T-helper 1 cell (primary cell): ENCODE measurements around the gene OPN5.

Source experiments
- DNase-seq, 5 donors: peaks; one replicate each; pipeline ENCODE4 v3.0.0-alpha.2; 2012 to 2020

OPN5 gene

DNA sequence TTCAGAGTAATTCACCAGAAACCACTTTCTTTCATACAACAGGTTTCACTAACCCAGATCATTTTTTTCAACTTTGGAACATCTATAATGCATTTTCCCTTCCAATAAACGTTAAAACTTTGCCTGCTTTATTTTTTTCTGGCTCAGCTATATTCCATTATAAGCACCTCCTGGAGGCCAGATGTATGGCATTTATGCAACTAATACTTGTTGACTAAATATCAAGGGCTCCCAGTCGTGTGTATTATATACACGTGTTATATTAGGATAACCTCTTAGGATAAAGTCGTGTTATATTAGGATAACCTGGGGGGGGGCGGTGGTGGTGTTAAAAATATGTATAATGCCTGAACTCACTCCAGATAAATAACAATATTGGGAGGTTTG is 6.7 kb downstream of the OPN5 start:
- no peak for DNase-seq

DNA sequence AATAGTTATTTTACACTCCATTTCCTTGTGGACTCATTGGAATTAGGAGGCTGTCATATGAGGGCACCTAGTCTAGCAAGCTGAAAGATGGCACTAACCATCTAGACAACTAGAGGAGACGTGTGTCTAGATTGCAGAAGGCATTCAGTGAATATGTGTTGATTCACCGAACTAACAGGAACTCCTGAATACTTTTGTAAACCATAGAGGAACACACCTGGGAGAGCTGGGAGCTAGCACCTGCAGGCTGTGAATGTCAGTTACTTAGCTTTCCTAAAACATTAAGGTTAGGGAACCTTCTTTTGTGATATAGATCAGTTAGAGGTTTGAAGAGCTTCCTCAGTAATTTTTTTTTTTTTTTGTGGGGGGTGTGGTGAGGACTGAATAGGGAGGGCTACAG is 7.7 kb downstream of the OPN5 start:
- no peak for DNase-seq

DNA sequence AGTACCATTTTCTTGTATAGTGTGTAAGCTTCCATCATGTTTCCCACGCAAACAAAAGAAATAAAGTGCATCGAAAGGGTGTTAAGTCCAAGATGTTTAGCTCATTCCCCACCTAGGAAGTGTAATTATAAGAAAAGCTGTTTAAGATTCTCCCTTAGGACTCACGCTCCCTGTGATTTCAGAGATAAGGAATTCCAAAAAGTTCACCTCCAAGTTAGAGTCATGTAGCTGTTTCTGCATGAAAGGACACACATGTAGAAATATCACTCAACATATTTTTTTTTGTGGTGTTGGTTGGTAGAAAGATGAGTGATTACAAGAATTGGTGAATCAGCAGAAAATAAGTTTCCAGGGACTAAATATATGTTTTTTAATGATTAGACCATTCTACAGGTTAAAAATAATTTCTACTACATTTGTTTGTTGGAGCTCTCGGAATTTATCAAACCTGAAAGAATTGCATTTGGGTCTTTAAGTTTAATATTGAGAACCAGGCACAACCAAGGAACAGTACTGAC is 10.4 kb downstream of the OPN5 start:
- no peak for DNase-seq

DNA sequence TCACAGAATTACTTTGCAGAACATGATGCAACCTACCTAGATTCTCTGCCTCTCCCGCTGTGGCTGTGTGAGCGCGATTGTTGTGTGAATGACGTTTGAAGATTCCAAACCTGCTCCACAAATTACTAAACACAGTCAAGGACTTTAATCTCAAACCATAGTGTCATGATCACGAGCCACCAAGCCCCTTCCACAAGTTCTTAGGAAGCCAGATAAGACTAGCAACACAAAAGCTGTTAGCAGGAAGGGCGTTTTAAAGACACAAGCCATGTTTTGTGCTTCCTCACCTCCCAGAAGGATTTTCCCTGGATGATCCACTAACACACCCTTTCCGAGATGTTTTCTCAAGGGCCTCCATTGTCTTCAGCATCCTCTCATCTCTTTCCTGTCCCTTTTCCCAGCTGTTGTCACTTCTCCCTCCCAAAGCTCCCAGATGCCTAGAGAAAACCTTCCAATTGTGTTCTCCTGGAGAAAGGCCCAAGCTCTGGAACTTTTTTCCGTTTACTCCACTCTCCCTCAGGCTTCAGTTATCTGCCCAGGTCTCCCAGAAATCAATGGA is 12.8 kb downstream of the OPN5 start:
- no peak for DNase-seq

DNA sequence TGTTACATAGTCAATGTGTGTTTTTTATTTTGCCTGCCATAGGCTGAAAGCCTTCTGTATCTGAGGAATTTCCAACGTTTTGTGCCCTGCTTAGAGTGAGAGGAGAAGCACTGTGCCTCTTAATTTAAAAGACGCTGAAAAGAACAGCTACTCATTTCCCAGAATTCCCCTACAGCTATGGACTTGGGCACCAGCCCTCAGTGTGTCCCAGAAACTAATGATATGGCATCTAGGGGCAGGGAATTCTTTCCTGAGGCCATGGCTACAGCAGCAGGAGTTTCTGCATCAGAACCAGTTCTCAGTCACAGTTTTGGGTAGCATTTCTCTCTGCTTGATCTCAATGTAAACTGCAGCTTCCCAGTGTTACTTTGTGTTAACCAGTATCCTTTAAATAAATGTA is 20.2 kb downstream of the OPN5 start:
- no peak for DNase-seq

DNA sequence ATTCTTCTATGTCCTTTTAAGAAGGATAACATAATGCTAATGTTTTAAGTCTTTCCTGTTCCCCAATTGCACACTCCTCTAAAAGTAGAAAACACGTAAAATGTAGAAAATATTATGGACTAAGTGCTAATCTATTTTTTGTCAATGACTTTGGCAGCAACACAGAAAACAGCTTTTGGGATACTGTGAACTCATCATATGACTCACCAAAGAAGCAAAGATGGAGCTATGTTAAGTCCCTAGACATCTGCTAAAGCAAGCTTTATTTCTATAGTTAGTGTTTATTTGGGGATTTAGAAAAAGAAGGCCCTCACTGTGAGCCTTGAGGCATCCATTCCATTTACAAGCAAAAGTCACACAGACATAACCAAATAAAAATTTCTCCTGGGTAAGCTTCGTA is 23.0 kb downstream of the OPN5 start:
- no peak for DNase-seq

DNA sequence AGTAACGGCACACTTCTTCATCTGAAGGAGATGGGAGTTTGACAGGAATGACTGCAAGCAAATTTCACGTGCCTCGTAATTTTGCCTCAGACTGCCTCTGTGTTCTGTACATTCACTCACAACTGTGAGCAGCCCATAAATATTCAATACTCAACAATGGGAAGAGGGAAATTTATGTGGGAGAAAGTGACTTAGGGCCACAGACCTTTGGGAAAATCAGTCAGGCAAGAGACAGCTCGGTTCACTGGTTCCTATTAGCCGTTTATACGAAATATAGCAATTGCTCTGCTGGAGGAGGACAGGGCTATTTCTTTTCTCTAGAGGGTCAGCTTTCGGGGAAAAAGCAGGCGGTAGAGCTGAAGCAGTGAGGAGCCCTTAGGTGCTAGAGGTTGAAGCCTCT is 28.0 kb downstream of the OPN5 start:
- no peak for DNase-seq

DNA sequence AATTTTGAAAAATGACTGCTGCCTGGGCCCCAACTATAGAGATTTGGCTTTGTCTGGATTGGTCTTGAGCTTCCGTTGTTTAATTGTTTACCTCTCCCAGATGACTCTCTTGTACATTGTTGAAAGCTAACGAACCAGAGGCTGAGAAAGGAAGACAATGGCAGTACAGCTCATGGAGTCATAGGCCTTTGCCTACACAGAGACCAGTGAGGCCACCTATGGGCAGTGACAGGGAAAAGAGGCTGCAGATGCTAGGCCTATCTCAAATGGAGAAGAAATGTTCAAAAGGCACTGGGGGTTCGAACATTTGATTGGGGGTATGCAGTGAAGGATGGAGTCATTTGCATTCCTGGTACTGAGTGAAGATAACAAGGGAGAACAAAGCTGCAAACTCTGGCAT is 29.1 kb downstream of the OPN5 start:
- no peak for DNase-seq

DNA sequence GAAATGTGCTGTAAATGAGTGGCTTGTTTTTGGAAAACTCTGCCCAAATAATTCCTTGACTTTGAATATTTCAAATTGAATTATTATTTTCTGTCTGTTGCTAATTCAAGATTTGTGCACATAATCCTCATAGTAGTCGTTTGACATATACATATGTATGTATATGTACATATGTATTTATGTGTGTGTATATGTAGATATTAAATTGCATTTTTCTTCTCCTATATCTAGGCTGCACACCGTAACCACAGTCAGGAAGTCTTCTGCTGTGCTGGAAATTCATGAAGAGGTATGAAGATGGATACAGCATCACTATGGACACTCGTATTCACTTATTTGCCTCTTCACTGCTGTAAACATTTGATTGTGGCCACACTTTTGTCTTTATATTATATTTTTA is 29.6 kb downstream of the OPN5 start:
- DNase-seq = no peak

DNA sequence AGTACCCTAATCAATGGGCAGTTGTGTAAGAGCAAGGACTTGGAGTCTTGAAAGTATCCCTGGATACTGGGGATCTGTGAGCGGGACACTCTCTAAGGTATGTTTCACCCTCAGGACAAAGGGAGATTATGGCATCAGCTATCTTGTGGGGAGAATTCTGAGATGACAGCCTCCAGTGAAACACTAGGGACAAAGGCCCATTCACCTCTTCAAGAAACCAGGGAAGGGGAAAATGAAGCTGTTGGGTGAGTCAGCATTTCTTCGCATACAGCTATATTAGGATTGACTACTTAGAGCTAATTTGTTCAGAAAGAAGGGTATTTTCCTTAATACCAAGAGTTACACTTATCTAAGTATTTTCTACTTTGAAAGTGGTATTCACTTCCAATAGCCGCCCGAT is 35.9 kb downstream of the OPN5 start:
- DNase-seq = no peak

DNA sequence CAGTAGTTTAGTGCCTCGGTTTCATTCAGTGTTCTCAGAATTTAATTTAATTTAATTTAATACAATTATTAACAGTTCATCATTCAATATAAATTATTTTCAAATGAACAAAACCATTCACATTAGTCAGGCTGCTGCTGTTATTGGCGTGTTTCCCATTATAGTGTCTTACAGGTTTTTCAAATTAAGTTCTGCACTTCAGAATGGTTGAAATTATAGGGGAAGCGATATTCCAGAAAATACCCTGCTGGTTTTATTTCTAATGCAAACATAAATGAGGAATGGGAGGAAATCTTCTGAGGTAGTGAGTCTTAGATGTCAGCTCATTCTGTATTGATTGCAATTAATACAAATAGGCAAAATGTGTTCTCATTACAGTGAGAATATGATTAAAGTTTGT is 37.6 kb downstream of the OPN5 start:
- DNase-seq = no peak

DNA sequence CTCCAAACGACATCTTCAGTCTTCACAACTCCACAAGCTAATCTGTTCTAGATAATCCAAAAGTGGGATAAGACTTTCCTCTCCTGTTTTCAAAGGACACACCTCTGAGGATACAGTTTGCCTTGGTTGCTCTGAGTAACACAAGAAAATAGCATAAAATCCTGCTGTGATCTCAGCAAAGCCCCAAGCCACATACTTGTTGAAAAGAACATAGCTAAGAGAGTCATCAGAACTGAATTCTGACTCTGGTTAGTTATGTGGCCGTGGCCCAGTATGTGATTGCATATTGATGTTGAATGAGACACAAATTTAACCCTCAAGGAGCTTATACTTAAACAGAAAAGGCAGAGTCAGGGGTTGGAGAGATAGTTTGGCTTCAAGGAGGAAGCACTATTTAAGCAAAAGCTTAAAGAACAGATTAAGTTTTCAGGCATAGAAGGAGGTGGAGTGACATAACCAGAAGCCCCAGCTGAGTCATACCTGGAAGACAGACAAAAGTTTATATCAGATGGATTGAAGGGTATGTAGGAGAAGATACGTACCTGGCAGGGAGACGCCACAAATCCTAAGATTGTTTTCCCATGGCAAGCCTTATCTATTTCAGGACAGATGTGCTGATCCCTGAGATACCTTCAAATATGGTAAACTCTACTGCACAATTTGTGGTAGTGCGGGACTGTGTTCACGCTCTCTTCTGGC is 41.2 kb downstream of the OPN5 start:
- no peak for DNase-seq

DNA sequence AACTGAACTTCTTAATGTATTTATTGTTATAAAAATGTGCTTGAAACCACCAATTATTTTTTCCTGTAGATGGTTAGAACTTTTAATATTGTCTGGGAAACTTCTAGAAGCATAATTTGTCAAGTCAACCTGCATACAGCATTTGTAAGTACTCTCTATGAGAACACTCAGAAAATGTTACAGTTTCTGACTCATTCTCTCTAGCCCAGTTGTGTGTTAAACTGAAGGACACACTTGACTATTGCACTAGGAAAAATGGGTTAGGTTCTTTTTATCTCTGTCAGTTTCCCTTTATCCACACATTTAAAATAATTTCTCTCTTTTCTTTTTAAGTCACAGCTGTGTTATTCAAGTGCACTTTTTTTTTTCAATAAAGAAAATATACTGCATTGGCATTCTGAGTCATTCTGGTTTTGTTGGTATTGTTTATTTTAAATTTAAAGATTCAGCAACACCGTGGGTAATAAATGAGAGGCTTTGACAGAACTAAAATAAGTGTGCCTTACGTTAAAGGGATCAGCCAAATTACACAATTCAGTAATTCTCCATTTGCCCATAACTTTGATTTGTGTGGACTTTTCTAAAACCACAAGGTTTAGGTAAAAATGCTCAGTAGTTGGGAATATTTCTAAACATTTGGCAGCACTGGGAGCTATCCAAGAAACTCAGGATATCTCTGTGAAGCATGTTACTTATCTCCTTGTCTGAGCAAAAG is 50.7 kb downstream of the OPN5 start:
- no peak for DNase-seq

DNA sequence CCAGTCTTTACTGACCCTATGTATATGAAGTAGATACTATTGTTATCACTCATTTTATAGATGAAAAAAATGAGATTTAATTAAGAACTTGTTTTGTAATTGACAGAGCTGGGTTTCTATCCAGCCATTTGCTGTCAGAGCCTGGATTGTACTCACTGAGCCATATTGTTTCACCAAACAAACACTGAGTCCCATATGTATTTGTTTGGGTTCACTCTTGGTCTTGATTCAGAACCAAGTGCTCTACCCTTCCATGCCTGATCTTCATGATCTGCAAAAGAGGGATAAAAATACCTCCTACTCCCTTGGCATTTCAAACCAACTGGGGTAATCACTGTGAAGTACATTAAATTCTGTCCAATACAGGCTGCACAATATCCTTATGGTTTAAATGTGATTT is 52.4 kb downstream of the OPN5 start:
- DNase-seq = no peak

DNA sequence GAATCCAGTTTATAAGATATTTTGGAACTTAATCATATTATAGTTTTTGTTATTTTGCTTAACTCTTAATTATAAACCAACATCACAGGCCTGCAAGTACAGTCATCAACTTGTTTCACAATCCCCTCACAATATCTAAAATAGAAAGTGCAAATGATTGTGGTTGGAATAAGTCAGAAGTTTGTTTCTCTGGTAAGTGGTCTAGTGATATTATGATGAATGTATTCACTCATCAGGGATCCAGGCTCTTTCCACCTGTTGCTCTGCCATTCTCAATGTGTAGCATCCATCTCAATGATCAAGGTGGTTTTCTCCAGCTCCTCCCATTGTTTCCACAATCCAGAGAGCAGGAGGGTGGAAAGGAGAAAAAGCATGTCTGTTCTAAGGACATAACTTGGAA is 54.2 kb downstream of the OPN5 start:
- DNase-seq = no peak

DNA sequence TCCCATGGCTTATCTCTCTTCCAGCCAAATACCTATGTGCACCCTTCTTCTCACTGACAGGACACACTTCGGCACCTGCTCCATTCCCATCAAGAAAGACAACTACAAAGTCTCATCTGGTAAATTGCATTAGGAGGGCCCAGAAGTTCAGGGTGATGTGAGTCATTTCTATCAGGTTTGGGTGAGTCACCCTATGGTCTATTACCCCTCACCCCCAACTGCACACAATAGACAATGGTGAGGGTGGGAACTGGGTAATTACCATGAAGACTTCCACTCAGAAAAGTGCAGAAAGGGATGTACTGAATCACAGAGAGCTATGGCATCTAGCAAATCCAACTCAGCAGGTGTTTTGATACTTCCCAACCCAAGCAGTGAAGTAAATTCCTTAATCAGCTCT is 54.8 kb downstream of the OPN5 start:
- DNase-seq = no peak

DNA sequence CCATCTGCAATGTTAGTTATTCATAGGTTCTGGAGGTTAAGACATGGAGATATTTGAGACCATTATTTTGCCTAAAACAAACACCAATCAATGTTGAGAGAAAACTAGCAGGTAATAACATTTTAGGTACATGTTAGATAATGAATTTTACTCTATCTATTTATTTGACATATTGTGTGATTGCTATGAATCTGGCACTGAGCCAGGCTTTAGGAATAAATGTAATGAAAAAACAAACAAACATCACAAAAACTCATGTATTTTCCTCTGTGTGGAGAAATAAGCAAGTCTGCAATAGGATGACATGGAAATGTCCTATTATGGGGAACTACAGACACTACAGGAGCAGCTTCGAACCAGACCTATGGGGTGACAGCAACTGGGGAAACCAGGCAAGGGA is 57.8 kb downstream of the OPN5 start:
- no peak for DNase-seq

DNA sequence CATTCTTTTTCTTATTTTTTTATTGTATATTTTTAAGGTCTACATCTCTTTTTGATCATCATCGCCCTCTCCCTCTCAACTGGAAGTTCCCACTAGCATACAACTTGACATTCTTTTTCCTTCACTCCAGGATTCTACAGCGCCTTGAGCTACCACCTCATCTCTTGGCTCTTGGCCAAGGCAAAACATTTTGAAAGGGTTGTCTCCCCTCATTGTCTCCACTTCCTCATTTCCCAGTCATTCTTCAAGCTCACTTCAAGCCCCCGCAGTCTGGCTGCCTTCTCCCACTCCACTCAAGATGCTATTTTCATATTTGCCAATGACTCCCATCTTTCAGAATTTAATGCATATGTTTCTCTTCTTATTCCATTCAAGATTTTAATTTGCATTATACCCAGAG is 63.0 kb downstream of the OPN5 start:
- no peak for DNase-seq

DNA sequence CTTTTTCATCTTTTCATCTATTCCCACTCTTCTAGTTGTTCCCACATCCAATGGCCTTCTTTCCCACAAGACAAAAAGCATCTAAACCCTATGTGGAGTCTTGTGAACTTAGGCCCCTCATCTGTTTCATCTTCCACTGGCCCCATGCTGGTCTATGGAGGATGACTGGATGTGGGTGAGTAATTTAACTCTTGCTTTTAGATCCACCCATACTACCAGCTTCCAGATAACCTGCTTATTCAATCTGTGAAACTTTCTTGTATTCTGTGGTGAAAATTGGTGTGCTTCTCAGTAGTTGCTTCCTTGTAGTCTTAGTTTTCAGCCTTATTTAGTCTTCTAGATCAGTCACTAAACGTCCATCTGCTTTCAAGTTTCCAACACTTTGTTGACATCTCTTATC is 64.9 kb downstream of the OPN5 start:
- DNase-seq = no peak

DNA sequence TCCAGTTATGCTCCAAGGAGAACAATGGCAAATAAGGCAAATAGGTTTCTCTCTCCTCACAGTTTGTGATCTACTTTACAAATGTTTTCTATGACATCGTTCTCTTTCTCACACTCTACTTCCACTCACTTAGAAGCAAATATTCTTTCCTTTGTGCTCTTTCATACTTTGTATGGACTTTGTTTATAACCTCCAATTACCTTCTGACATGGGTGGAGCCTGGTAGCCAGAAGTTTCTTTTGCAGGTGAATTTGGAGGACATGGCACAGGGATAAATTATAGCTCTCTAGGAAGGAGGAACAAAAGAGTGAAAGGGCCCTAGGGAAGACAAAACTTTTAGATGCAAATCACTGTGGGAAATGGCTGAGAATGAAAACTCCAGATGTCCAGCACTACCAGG is 69.3 kb downstream of the OPN5 start:
- no peak for DNase-seq

DNA sequence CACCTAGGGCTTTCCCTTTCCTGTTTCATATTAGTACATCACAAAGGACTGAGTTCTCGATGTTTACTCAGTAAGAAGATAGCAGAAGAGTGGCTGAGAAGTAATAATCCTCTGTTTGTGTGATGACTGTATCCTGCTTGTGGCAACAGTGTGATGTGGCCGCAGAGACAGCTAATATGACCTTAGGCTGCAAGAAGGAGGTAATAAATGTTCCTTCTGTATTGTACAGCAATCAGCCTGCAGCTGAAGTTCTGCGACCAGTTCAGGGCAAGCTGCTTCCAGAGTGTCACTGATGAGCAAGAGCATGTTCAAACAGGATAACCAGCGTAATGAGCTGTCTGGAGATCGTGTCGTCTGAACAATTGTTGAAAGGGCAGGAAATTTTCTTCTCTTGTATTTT is 70.9 kb downstream of the OPN5 start:
- DNase-seq = no peak

DNA sequence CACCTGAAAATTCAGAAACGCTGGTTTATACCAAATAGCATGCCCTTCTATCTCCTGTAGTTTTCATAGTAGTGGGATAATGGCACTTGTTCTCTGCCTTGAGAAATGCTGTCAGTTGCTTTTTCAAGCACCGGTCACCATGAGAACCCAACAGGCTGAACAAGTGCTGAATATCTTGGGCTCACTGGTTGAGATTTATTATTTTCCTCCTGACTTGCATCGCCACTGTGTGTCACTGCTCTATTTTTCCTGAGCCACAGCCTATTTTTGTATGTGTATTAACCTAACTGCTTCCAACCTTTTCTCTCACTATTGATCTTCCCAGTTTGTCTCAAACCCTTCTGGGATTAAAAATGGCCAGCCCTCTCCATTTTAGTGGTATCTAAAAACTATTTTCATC is 71.9 kb downstream of the OPN5 start:
- no peak for DNase-seq

DNA sequence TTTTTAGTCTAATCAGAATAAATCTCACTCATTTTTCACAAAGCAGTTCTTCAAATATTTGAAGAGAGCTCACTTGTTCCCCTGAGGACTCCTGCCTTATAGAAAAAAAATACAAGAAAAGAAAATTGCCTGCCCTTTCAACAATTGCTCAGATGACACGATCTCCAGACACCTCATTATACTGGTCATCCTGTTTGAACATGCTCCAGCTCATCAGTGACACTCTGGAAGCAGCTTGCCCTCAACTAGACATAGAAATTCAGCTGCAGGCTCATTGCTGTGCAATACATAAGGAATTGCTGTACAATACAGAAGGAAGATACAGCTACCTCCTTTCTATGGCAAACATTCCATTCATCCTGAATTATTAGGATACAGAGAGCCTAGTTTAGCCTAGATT is 73.1 kb downstream of the OPN5 start:
- DNase-seq = no peak

DNA sequence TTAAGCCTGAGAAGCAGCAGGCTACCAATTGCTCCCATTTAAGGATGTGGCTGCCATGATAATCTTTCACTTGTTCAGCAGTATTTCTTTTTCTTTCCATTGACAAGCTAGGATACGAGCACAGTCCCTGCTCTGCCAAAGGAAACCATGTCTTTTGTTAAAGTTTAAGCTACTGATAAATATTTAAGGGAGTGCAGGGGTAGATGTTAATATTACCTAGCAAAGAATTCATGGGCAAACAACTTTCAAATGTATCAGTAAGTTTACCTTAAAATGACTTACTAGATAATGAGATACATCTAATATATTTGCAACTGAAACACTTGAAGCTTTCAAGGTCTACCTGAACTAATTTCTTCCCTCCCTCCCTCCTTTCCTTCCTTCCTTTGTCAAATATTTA is 77.3 kb downstream of the OPN5 start:
- no peak for DNase-seq

DNA sequence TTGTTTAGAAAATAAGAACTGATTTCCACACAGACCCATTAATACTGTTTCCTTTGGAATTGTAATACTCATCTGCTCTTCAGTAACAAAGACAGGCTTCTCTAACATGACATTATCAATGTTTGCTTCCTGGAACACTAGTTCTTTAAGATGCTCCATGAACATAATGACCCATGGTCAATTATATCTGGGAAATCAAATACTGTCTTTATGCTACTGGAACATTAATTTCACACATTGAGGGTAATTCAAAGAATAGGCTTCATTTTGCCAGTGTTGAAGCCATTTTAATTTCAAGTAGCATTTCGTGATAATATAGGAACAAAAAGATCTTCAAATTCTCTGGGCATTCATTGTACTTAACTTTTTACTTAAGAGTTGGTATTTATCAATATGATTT is 80.9 kb downstream of the OPN5 start:
- no peak for DNase-seq
